Measurements from ENCODE around the gene PMEPA1. TPM values are rescaled to one million over a fixed set of nuclear protein-coding genes. Genes with fewer than 3 reads are reported as not detected.
A peak's percentile ranks its signal among the peaks of the same experiment; 100 is the strongest.

Gene PMEPA1
- total RNA-seq, 1 donor from 2014 or later: 151 TPM

DNA sequence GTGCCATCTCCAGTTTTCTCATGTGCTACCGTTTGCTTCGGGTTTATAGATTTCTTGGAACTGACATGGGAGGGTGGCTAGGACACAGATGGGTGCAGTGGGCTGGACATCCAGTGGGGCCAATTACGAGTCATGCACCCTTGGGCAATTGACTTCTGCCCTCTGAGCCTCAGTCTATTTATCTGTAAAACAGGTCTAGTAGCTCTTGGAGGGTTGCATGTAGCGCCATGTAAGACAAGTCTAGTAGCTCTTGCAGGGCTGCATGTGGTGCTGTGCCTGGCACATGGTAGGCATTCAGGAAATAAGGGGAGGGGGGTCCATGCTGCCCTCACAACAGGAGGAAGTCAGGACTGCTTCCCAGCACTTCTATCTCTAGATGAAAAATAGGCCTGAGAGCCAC, 15.3 kb downstream of the PMEPA1 start:
- peaks cover 92% of the 10 kb centered on the region for H3K4me1 Mint-ChIP-seq (ENCODE audit: low read depth)
- H3K36me3 Mint-ChIP-seq (ENCODE audit: low read depth): no peaks in the 10 kb centered on the region
- H3K9me3 Mint-ChIP-seq (ENCODE audit: low read depth): no peaks in the 10 kb centered on the region
- no peak for DNase-seq (ENCODE audit: low spot score)
- TF ChIP-seq, protein P1, sequence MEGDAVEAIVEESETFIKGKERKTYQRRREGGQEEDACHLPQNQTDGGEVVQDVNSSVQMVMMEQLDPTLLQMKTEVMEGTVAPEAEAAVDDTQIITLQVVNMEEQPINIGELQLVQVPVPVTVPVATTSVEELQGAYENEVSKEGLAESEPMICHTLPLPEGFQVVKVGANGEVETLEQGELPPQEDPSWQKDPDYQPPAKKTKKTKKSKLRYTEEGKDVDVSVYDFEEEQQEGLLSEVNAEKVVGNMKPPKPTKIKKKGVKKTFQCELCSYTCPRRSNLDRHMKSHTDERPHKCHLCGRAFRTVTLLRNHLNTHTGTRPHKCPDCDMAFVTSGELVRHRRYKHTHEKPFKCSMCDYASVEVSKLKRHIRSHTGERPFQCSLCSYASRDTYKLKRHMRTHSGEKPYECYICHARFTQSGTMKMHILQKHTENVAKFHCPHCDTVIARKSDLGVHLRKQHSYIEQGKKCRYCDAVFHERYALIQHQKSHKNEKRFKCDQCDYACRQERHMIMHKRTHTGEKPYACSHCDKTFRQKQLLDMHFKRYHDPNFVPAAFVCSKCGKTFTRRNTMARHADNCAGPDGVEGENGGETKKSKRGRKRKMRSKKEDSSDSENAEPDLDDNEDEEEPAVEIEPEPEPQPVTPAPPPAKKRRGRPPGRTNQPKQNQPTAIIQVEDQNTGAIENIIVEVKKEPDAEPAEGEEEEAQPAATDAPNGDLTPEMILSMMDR (IDR thresholded peaks at IDR 0.05): no peak
- H3K4me3 Mint-ChIP-seq (ENCODE audit: unreplicated experiment): no peak overlapping the region
- H3K27me3 Mint-ChIP-seq (ENCODE audit: low read depth): no peaks in the 10 kb centered on the region
- peak overlapping the region; percentile 79 for H3K27ac Mint-ChIP-seq (ENCODE audit: unreplicated experiment)

DNA sequence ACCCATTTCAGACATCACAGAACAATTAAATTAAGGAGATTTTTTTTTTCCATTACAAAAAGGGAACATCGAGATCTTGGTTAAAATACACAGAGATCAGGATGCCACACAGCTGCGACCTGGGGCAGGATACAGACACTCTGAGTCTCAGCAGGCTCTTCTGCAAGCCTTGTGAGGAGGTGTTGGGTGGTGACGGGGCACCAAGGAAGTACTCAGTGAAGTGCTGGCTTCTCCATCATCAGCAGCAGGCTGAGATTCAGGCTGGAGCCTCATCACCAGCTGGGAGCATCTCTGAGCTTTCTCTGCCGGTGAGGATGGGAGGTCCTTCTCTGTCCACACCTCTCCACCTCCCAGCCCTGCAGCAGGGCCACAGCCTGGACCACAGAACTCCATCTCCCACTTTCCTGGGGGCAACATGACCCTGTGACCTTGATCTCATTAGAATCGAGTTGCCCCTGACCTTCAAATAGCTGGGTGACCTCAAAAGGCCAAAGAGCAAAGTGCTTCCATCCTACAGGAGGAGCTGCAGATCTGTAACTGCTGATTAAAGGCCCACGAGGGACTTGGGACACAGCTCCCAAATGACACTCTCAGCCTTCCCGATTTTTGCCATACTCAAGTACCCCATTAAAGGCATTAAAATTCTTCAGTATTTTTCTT, 16.0 kb downstream of the PMEPA1 start:
- Mint-ChIP-seq H3K27ac (ENCODE audit: unreplicated experiment) (peak overlapping the region; percentile 79), H3K4me3 (ENCODE audit: unreplicated experiment) (no peak overlapping the region), H3K36me3 (ENCODE audit: low read depth) (no peaks in the 10 kb centered on the region), H3K4me1 (ENCODE audit: low read depth) (peaks cover 92% of the 10 kb centered on the region), H3K27me3 (ENCODE audit: low read depth) (no peaks in the 10 kb centered on the region), H3K9me3 (ENCODE audit: low read depth) (no peaks in the 10 kb centered on the region)
- DNase-seq (ENCODE audit: low spot score): no peak
- TF ChIP-seq, protein P1 (IDR thresholded peaks at IDR 0.05): no peak

DNA sequence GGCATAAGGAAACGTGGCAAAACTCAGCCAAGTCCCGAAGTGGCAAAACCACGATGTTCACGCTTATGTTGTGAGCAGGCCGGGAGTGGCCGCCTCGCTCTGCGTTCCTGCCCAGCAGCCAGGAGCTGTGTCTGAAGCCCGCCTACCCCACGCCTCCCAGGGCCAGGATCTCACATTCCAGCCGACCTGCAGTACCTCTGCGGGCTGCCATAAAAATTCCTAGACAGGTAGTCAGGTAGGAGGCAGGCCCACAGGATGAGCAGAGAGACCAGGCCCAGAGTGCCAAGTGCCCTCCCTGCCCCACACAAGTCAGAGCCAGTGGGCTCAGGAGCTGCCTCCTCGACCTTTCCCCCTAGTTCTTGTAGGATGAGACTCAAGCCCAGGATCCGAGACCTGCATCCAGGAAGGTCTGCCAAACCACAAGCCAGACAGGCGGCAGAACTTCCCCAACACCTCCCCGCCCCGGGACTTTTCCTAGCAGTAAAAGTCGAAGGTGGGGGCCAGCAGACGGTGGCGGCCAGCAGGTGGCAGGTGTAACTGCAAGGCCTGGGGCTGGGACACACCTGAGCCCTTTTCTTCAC, 16.7 kb downstream of the PMEPA1 start:
- Mint-ChIP-seq H3K9me3 (ENCODE audit: low read depth) (no peaks in the 10 kb centered on the region), H3K27ac (ENCODE audit: unreplicated experiment) (peak overlapping the region; percentile 65), H3K36me3 (ENCODE audit: low read depth) (no peaks in the 10 kb centered on the region), H3K27me3 (ENCODE audit: low read depth) (no peaks in the 10 kb centered on the region), H3K4me3 (ENCODE audit: unreplicated experiment) (no peak overlapping the region), H3K4me1 (ENCODE audit: low read depth) (peaks cover 92% of the 10 kb centered on the region)
- no peak for DNase-seq (ENCODE audit: low spot score)
- TF ChIP-seq, protein P1 (IDR thresholded peaks at IDR 0.05): peak; percentile 30

DNA sequence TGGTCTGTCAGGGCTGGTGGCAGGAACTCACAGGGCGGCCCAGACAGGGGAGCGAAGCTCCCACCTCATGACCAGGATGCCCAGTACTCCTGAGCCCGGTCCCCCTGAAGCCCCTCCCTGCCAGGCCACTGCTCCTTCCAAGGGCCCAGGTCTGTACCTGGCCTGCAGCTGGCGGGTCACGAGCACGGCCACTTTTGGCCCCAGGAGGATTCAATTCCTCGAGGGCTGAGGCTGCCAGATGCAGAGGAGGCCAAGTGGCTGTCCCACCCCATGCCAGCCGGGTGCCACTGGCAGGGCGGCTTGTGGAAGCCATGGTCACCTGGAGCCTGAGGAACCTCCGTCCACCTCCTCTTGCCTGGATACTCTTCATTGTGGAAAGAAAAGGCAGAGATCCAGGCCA, 17.4 kb downstream of the PMEPA1 start:
- Mint-ChIP-seq H3K36me3 (ENCODE audit: low read depth) (no peaks in the 10 kb centered on the region), H3K9me3 (ENCODE audit: low read depth) (no peaks in the 10 kb centered on the region), H3K27me3 (ENCODE audit: low read depth) (no peaks in the 10 kb centered on the region), H3K27ac (ENCODE audit: unreplicated experiment) (no peak overlapping the region), H3K4me1 (ENCODE audit: low read depth) (peaks cover 92% of the 10 kb centered on the region), H3K4me3 (ENCODE audit: unreplicated experiment) (no peak overlapping the region)
- TF ChIP-seq, protein P1 (IDR thresholded peaks at IDR 0.05): no peak
- no peak for DNase-seq (ENCODE audit: low spot score)

DNA sequence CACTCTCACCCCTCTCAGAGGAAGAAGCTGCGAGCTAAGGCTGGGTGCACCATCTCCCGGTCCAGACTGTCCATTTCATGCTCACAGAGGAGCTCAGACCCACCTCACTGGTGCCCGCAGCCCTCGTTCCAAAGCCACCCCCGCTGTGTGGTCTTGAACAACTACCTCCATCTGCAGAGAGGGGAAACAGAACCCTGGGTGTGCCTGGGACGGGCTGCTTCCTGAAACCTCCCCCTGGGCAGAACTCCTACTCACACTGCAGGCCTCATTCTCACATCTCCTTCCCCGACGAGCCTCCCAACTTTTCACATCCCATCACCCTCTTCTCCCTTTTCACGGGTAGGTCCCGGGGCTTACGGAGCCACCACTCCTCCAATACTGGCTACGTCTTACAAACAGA, 18.1 kb downstream of the PMEPA1 start:
- H3K27me3 Mint-ChIP-seq (ENCODE audit: low read depth): no peaks in the 10 kb centered on the region
- peak overlapping the region; percentile 54 for H3K27ac Mint-ChIP-seq (ENCODE audit: unreplicated experiment)
- DNase-seq (ENCODE audit: low spot score): no peak
- TF ChIP-seq, protein P1 (IDR thresholded peaks at IDR 0.05): no peak
- H3K9me3 Mint-ChIP-seq (ENCODE audit: low read depth): no peaks in the 10 kb centered on the region
- peaks cover 92% of the 10 kb centered on the region for H3K4me1 Mint-ChIP-seq (ENCODE audit: low read depth)
- no peak overlapping the region for H3K4me3 Mint-ChIP-seq (ENCODE audit: unreplicated experiment)
- peaks cover 3% of the 10 kb centered on the region for H3K36me3 Mint-ChIP-seq (ENCODE audit: low read depth)
